Measurements from ENCODE around the gene PCNA.

DNA sequence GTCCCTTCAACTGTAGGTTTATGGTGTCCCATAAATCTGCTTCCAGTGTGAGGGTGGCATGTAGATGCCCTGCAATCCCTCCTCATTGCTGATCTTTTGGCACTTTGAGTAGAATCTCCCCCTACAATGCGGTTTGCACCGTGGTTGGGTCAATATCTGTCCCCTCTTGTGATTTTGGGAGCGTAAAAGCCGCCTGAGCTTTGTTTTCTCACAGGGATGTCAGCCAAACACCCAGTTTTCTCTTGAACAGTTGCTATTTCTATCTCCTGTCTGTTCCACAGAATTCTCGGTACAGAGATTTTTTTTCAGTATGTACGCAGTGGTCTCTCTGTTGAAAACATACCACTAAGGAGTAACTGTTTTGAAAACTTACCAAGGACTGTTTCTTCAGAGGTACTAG, 28.8 kb upstream of the PCNA start:
- TF ChIP-seq, protein P1, sequence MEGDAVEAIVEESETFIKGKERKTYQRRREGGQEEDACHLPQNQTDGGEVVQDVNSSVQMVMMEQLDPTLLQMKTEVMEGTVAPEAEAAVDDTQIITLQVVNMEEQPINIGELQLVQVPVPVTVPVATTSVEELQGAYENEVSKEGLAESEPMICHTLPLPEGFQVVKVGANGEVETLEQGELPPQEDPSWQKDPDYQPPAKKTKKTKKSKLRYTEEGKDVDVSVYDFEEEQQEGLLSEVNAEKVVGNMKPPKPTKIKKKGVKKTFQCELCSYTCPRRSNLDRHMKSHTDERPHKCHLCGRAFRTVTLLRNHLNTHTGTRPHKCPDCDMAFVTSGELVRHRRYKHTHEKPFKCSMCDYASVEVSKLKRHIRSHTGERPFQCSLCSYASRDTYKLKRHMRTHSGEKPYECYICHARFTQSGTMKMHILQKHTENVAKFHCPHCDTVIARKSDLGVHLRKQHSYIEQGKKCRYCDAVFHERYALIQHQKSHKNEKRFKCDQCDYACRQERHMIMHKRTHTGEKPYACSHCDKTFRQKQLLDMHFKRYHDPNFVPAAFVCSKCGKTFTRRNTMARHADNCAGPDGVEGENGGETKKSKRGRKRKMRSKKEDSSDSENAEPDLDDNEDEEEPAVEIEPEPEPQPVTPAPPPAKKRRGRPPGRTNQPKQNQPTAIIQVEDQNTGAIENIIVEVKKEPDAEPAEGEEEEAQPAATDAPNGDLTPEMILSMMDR (IDR thresholded peaks at IDR 0.05; ENCODE audit: low read depth, low read length), result no peak
- no peak for TF ChIP-seq POLR2A (IDR thresholded peaks at IDR 0.05; ENCODE audit: extremely low read depth, insufficient read length)

Measured in NB4 (cell line).